Right lobe of liver (tissue), 6 donors: Measurements from ENCODE around the gene RANBP3. TPM values are rescaled to one million over a fixed set of nuclear protein-coding genes. Genes with fewer than 3 reads are reported as not detected.
A peak's percentile ranks its signal among the peaks of the same experiment; 100 is the strongest.

ENCODE experiments used
- ATAC-seq, 4 donors: fragments of 200-7000 bp; cut with Tn5 transposase; one replicate each; pipeline ENCODE4 v1.9.1; 2020; ENCODE audit warnings: mild to moderate bottlenecking in 4 of 4, moderate library complexity in 4 of 4
- DNase-seq, 3 donors: peaks; one replicate each; pipeline ENCODE4 v3.0.0-alpha.2; 2020
- H3K27ac ChIP-seq, 3 donors: fragments of 200-600 bp; one replicate each; pipeline ENCODE4 v1.8.0; 2022
- H3K27me3 ChIP-seq, 2 donors: fragments of 200-600 bp; one replicate each; pipeline ENCODE4 v1.8.0; 2022
- H3K36me3 ChIP-seq, 4 donors: fragments of 200-600 bp; sonication (generic) in 1 of 4; one replicate each; pipeline versions ENCODE4 v1.5.1 to v1.8.0; 2017 to 2022; ENCODE audit warnings: control low read depth in 1 of 4
- H3K4me1 ChIP-seq, 4 donors: fragments of 200-600 bp; sonication (generic) in 1 of 4; one replicate each; pipeline versions ENCODE4 v1.5.1 to v1.8.0; 2017 to 2022; ENCODE audit warnings: control low read depth in 1 of 4
- H3K4me3 ChIP-seq, 3 donors: fragments of 200-600 bp; one replicate each; pipeline ENCODE4 v1.8.0; 2022
- H3K9me3 ChIP-seq, 4 donors: fragments of 200-600 bp; sonication (generic) in 1 of 4; one replicate each; pipeline versions ENCODE4 v1.5.1 to v1.8.0; 2017 to 2022; ENCODE audit warnings: control low read depth in 1 of 4
- CTCF ChIP-seq, 4 donors: fragments of 200-600 bp in 3 of 4; fragments of 450-650 bp in 1 of 4; IDR thresholded peaks; one replicate each; pipeline versions ENCODE4 v1.5.1 to v1.8.0; 2016 to 2022; ENCODE audit warnings: antibody characterized with exemption in 4 of 4, mild to moderate bottlenecking in 2 of 4
- POLR2A ChIP-seq: fragments of 450-650 bp; IDR thresholded peaks from one replicate; pipeline ENCODE4 v1.6.1; 2017; ENCODE audit warnings: antibody characterized with exemption, mild to moderate bottlenecking
- WGBS: methylation state at CpG from one replicate; pipeline ENCODE4 v1.1.6; 2018; ENCODE audit warnings: low coverage, low lambda C conversion rate; ENCODE audit not compliant: insufficient coverage; ENCODE audit errors: missing lambda C conversion rate; 5-methylcytosine and 5-hydroxymethylcytosine counted together
- intact Hi-C, 2 donors: fragments of 100-400 bp; cut with DNase I; formaldehyde crosslinking; loops; one replicate each; pipeline versions ENCODE4 v1.11.2 to v1.14.1; 2022
- total RNA-seq, 6 experiments: library from RNA; depleted of rRNA in 2 of 6; stranded (reverse); fragments of >200 nt in 2 of 6; fragmentation: NEBNext Ultra II Directional in 3 of 6; extraction: Animal tissue kit (Norgen Biotek cat#: 25700) in 3 of 6; gene quantifications; one replicate each; pipeline versions ENCODE4 v1.1.0 to v1.2.4, GENCODE V29; 2016 to 2023
- donor health status: DM: no; HTN: yes; CAD: no.
- donor health status: DM: no; HTN: no; CAD: no.
- donor health status: DM: no; HTN: no; CAD: no.
- donor health status: DM: no; HTN: yes; CAD: no.
- donor health status: DM: no; HTN: yes; CAD: no.

The RANBP3 gene
- total RNA-seq, 6 experiments from 2014 or later = 21.7 to 49.5 (median 24.5) TPM

- no peaks in the 10 kb centered on the region for H3K36me3 ChIP-seq
- no peak overlapping the region for H3K27ac ChIP-seq
- ATAC-seq = no peak
- no peaks in the 10 kb centered on the region for H3K27me3 ChIP-seq
- H3K4me1 ChIP-seq = peaks cover 0 to 27% (median 8%) of the 10 kb centered on the region in 4 donors
- intact Hi-C loops = loop anchor here (5.0 kb wide), 1 partner anchor 36 kb away; no protein-coding TSS in a partner anchor
- no peaks in the 10 kb centered on the region for H3K9me3 ChIP-seq
- 62% methylated on average over 16 of the region's 21 CpGs for WGBS
- H3K4me3 ChIP-seq = no peak overlapping the region
- no peak for DNase-seq
- TF ChIP-seq CTCF (IDR thresholded peaks at IDR 0.05) (no peak), POLR2A (no peak)
Observed at GRCh38 chr19:6023085-6023682, 45.2 kb upstream of the RANBP3 start.

- H3K9me3 ChIP-seq = no peaks in the 10 kb centered on the region
- intact Hi-C loops = loop anchor here (5.0 kb wide), 1 partner anchor 35 kb away; no protein-coding TSS in a partner anchor
- no peak overlapping the region for H3K4me3 ChIP-seq
- peak overlapping the region in 2 of 3 donors; percentile 10 for H3K27ac ChIP-seq
- no peak for TF ChIP-seq POLR2A
- peak in 1 of 4 donors; percentile 4 for TF ChIP-seq CTCF (IDR thresholded peaks at IDR 0.05)
- WGBS = 89% methylated on average over 3 of the region's 16 CpGs
- no peaks in the 10 kb centered on the region for H3K27me3 ChIP-seq
- DNase-seq (no peak), ATAC-seq (peak in 2 of 4 donors; percentile 4 to 19)
- H3K4me1 ChIP-seq = peaks cover 0 to 27% (median 8%) of the 10 kb centered on the region in 4 donors
- H3K36me3 ChIP-seq = no peaks in the 10 kb centered on the region
Observed at GRCh38 chr19:6022570-6023064, 44.7 kb upstream of the RANBP3 start.

GRCh38 chr19:6021878-6022569, 44.1 kb upstream of the RANBP3 start:
- TF ChIP-seq CTCF (IDR thresholded peaks at IDR 0.05) (peak; percentile 83 to 92 (median 90)), POLR2A (no peak)
- Histone ChIP-seq H3K9me3 (no peaks in the 10 kb centered on the region), H3K27ac (peak overlapping the region in 2 of 3 donors; percentile 10), H3K36me3 (no peaks in the 10 kb centered on the region), H3K4me3 (no peak overlapping the region), H3K27me3 (no peaks in the 10 kb centered on the region), H3K4me1 (peaks cover 0 to 27% (median 8%) of the 10 kb centered on the region in 4 donors)
- intact Hi-C loops = loop anchor here (5.0 kb wide), 1 partner anchor 35 kb away; no protein-coding TSS in a partner anchor
- DNase-seq (peak; percentile 77 to 85 (median 83)), ATAC-seq (peak; percentile 89 to 95 (median 92))
- WGBS = 24% methylated on average over 5 of the region's 29 CpGs

GRCh38 chr19:6020972-6021805, 43.2 kb upstream of the RANBP3 start:
- 51% methylated on average over 17 of the region's 22 CpGs for WGBS
- no peaks in the 10 kb centered on the region for H3K27me3 ChIP-seq
- TF ChIP-seq POLR2A = no peak
- no peak for TF ChIP-seq CTCF (IDR thresholded peaks at IDR 0.05)
- intact Hi-C loops = loop anchor here (5.0 kb wide), 1 partner anchor 34 kb away; no protein-coding TSS in a partner anchor
- no peaks in the 10 kb centered on the region for H3K36me3 ChIP-seq
- no peaks in the 10 kb centered on the region for H3K9me3 ChIP-seq
- no peak overlapping the region for H3K4me3 ChIP-seq
- ATAC-seq (peak; percentile 31 to 45 (median 34)), DNase-seq (no peak)
- H3K27ac ChIP-seq = no peak overlapping the region
- peaks cover 0 to 27% (median 8%) of the 10 kb centered on the region in 4 donors for H3K4me1 ChIP-seq
